DMS53 treated with DMSO at 0.1 percent for 48 hours (cell line): ENCODE data around the gene ARHGAP15.

ENCODE experiments used
- DNase-seq: peaks from one replicate; lab custom pipeline; 2025; ENCODE audit not compliant: unreplicated experiment; lab: John Stamatoyannopoulos, UW

The ARHGAP15 gene

DNA sequence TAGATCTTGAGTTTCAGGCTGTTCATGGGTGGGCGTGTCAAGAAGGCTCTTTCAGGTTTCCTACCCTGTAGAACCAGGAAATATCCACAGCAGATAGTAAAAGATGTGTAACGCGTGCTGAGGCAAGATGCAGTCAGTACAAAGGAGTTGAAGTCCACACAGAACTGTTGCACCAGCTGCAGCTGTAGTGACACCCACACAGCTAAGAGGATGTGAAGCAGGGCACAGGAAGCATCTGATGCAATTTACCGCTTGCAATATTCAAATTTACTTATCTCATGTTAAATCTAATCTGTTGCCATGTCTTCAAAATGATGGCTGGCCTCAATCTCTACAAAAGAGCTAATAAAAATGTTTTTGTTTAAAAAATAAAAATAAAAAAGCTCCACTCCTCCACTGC lies 132.8 kb downstream of the ARHGAP15 start:
- DNase-seq = no peak

GRCh38 chr2:143262389-143262788 lies 133.2 kb downstream of the ARHGAP15 start:
- no peak for DNase-seq

GRCh38 chr2:143263066-143263625 lies 133.9 kb downstream of the ARHGAP15 start:
- no peak for DNase-seq

DNA sequence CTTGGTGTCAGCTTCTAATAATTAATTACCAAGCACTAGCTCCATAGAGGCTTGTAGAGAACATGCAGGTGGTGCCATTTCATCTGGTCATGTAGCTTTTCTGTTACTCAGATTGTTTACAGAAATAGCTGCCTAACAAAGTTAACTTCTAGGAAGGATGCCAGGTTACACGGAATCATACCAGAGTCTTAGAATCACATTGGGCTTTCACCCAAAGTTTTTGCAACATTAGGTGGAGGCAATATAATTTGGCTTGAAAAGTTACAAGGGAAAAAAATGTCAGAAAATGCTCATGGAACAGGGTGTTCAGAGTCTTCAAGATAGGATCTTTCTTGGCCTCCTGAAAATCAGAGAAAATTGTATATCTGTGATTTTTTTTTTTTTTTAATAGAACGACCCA lies 135.6 kb downstream of the ARHGAP15 start:
- no peak for DNase-seq

DNA sequence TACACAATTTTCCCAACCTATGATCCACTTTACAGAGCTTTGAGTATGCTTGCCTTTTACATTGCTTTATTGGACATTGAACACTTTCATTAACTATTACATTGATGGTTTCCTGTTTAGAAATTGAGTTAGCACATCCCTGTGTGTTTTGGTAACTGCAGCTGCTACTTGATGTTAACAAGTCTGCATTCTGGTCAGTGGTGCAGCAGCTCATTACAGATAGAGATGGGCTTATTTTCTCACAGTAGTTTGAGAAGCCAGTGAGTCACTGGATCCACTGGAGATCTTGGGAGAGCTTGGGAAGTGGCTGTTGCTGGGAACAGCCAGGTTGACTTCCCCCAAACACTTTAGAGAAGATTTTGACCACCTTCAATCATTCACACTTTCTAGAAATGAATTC lies 150.5 kb downstream of the ARHGAP15 start:
- no peak for DNase-seq

DNA sequence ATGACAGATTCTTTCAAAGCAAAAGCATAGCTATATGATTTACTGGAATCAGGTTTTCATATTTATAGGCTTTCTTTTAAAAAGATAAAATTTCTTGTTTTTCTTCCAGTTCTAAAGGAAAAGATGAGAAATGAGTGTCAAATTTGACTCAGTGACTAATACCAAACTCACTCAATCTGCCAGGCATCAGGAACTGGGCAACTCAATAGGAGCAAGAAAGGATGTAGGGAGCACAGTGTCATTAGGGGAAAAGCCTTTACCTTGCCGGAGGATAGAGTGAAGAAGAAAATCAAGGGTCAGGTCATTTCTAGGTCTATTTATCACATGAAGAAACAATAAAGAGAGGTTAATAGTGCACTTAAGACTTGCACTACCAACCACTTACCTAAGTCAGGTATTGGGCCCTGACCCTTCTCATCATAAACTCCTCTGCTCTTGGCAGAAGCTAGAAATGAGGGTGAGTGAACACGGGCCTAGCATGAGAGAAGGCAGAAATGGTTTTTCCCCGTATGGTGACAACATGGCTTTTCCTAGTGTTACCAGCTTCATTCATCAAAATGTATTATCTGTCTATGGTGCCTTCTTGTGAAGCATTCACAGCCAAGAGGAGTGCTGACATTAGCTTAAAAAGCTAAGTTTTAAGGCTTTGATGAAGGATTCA lies 151.0 kb downstream of the ARHGAP15 start:
- no peak for DNase-seq

- DNase-seq = no peak
These were observed 153.5 kb downstream of the ARHGAP15 start for GRCh38 chr2:143282684-143283083.

GRCh38 chr2:143284087-143284675 lies 155.0 kb downstream of the ARHGAP15 start:
- DNase-seq = no peak

GRCh38 chr2:143289025-143289424 lies 159.8 kb downstream of the ARHGAP15 start:
- no peak for DNase-seq

GRCh38 chr2:143290221-143290620 lies 161.0 kb downstream of the ARHGAP15 start:
- no peak for DNase-seq

DNA sequence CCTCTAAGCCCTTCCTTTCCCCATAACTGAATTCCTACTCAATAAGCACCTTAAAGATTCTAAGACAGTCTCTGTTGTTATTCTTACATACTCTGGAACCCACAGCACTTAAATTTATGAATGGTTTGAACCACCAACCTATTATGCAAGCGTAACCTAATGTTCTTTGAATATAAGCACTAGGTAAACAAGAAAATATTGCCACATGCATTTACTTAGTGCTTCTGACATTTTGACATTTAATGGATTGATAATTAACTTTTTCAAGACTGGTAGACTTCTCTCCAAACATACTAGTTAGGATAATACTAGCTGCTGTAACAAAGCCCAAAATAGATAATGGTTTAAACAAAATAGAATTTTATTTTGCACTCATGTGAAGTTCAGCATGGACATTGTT lies 164.8 kb downstream of the ARHGAP15 start:
- DNase-seq = no peak

DNA sequence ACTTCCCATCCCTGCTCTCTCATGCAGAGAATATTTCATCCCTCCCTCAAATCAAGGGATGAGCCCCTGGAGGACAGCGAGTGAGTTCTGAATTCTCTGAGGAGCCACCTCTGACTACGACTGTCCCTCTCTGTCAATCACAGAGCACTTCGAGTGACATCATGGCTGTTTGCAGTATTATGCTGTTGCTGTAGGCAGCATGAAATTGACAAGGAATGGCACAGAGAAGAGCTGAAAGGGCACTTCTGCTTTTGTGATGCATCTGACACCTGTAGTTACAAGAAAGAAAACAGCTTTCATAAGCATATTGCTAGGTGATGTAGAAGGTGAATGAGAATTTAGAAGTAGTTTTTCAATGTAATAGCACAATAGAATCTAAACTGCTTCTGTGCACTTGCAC lies 166.9 kb downstream of the ARHGAP15 start:
- DNase-seq = no peak

DNA sequence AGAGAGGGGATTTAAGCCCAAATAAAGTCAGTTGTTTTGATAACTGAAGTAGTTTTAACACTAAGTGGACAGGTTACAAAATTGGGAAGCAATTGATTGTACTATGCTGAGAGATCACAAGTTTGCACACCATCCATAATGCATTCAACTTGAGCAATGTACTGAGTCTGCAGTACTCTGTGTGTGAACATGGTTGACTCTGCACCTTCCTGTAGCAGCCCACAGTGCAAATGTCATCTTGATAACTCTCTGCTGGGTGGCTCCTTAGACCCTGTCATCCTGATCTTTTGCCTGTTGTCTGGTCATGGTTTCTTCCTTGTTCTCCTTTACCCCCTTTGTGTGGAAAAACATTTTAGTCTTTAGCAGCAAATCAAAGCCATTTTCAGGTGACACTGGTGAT lies 168.0 kb downstream of the ARHGAP15 start:
- DNase-seq = no peak

GRCh38 chr2:143300536-143300935 lies 171.3 kb downstream of the ARHGAP15 start:
- DNase-seq = no peak

- DNase-seq = no peak
These were observed 182.2 kb downstream of the ARHGAP15 start for GRCh38 chr2:143311426-143311825.

DNA sequence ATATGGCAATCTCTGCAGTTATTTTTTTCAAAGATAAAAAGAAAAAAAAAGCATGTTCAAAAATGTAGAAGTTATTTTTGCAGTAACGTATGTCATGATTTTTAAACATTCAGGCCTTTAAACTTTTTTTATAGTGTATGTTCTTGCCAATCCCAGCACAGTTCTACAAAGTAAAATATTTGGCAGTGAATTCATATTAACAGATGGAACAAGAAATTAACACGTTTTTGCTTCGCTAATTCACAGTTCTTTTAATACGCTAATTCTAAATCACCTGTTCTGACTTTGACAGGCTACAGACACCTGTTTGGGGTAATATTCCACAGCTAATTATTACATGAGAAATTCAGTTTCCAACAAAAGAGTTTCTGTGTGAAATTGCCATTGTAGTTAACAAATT lies 183.2 kb downstream of the ARHGAP15 start:
- no peak for DNase-seq

DNA sequence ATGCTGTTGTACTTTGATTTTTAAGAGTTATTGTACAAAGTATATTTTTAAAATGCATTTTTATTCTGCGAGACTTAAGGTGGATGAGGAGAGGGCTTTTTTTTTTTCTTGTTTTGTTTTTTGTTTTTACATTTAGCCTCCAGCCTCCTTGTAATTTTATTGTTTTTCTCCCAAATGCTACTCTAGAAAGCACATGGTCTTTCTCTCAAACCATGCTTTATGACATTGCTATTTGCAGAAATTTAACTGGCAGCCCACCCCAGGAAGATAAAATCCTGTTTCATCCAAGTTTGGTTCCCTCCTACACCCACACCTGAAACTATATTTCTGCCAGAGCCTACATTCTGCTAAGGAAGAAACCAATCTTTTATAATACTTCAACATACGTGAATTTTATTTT lies 184.6 kb downstream of the ARHGAP15 start:
- no peak for DNase-seq

GRCh38 chr2:143321994-143322393 lies 192.8 kb downstream of the ARHGAP15 start:
- DNase-seq = no peak

DNA sequence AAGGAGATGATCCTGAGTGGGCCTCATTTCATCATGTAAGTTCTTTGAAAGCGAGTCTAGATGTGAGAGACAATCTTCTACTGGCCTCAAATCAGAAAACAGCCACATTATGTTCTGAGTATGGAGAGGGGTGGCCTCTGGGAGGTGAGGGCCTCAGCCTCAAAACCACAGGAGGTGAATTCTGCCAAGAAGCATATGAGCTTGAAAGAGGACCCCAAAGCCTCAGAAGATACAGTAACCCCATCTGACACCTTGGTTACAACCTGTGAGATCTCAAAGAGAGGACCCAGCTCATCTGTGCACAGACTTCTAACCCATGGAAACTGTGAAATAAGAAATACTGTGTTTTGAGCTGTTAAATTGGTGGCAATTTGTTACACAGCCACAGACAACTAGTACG lies 200.1 kb downstream of the ARHGAP15 start:
- DNase-seq = no peak

DNA sequence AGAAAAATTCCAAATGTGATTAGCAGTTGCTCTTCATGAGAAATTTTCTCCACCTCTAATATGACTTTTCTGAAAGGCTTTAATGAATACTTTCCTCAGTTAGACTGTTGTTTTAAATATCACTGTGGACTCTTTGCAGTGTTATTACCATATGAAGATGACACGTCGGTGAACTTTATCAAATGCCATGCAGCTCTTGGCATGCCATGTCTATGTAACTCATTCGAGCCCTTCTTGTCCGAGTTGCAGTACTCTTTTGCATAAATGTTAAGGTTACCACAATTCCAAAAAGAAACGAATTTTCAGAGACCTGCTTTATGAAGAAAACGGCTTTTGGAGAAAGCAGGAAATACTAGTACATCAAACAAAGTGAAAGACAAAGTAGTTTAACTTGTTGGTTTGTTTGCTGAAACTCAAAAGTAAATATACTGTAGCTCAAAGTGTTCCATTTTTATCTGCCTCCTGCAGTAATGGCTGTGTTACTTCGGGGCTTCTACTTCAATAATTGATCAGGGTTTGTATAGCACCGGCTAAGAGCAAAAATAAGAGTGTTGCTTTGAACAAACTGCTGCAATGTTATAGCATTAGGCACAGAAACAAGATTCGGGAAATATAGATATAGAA lies 204.1 kb downstream of the ARHGAP15 start:
- no peak for DNase-seq

DNA sequence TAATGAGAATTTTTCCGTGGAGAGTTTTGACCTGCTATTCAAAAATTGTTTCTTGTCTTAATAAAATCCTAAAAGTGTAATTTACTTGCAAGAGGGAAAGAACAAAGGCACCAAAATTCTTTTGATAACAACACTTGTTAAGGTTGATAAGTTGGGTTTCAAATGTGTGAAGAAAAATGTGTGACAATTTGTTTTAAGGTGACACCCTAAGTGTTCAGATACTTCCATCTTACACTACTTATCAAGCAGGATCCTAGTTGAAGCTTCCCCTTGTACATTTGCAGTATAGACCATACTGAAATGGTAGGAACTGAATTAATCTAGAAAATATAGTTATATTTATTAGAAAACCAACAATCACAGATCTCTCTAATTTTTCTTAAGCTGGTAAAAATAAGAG lies 204.6 kb downstream of the ARHGAP15 start:
- DNase-seq = no peak

GRCh38 chr2:143334837-143335236 lies 205.6 kb downstream of the ARHGAP15 start:
- no peak for DNase-seq
